Adrenal gland (tissue), 12 donors: ENCODE data around the gene IL6. TPM values are rescaled to one million over a fixed set of nuclear protein-coding genes. Genes with fewer than 3 reads are reported as not detected.

Experiments
- DNase-seq, 7 donors: peaks; one replicate each; pipeline ENCODE4 v3.0.0-alpha.2; 2019 to 2020
- H3K27ac ChIP-seq, 5 donors: fragments of 200-600 bp; sonication (generic) in 4 of 5; 1 replicate in 3 of 5; 2 replicates in 2 of 5; pipeline versions ENCODE4 v1.5.1 to v1.8.0; 2016 to 2020; ENCODE audit warnings: mild to moderate bottlenecking in 1 of 5
- H3K27me3 ChIP-seq: fragments of 200-600 bp; 2 replicates; pipeline ENCODE4 v1.8.0; 2021
- H3K36me3 ChIP-seq, 2 donors: fragments of 200-600 bp; replicated peaks in 1 of 2; 1 replicate in 1 of 2; 2 replicates in 1 of 2; pipeline versions ENCODE4 v1.5.1 to v1.8.0; 2018 to 2022
- H3K4me1 ChIP-seq, 2 donors: fragments of 200-600 bp; replicated peaks in 1 of 2; 1 replicate in 1 of 2; 2 replicates in 1 of 2; pipeline versions ENCODE4 v1.5.1 to v1.8.0; 2018 to 2021
- H3K4me3 ChIP-seq, 4 donors: fragments of 200-600 bp; sonication (generic) in 3 of 4; one replicate each; pipeline ENCODE4 v1.5.1; 2016 to 2018
- H3K9me3 ChIP-seq, 3 donors: fragments of 200-600 bp; sonication (generic) in 1 of 3; replicated peaks in 1 of 3; 1 replicate in 2 of 3; 2 replicates in 1 of 3; pipeline versions ENCODE4 v1.5.1 to v1.8.0; 2016 to 2021
- CTCF ChIP-seq, 6 experiments: fragments of 450-650 bp in 4 of 6; fragments of 200-600 bp in 2 of 6; sonication (generic) in 1 of 6; IDR thresholded peaks; 1 replicate in 5 of 6; 2 replicates in 1 of 6; pipeline versions ENCODE4 v1.5.1 to v1.8.0; 2016 to 2021; ENCODE audit warnings: antibody characterized with exemption in 6 of 6, mild to moderate bottlenecking in 2 of 6, moderate library complexity in 1 of 6
- POLR2A ChIP-seq, 2 donors: fragments of 450-650 bp; IDR thresholded peaks; one replicate each; pipeline ENCODE4 v1.6.1; 2017; ENCODE audit warnings: antibody characterized with exemption in 2 of 2, mild to moderate bottlenecking in 2 of 2, moderate library complexity in 1 of 2
- WGBS, 4 donors: extraction: QIAGEN DNeasy Blood & Tissue Kit in 2 of 4; methylation state at CpG; one replicate each; pipeline versions ENCODE4 v1.1.5 to v1.1.7; 2013 to 2017; 5-methylcytosine and 5-hydroxymethylcytosine counted together
- intact Hi-C, 2 donors: fragments of 100-400 bp; cut with DNase I; formaldehyde crosslinking; loops; one replicate each; pipeline versions ENCODE4 v1.14.1 to v1.15.0; 2022 to 2023
- polyA plus RNA-seq, 3 donors: library from polyadenylated mRNA; stranded (reverse); fragments of 200-250 nt in 2 of 3; fragments of 350-450 nt in 1 of 3; fragmentation: Illumina TruSeq in 1 of 3; extraction: RNeasy Lipid Tissue Mini Kit (QIAGEN cat#74804) in 1 of 3; gene quantifications; one replicate each; pipeline ENCODE4 v1.2.3, GENCODE V29; 2013 to 2014
- total RNA-seq, 9 donors: library from RNA; depleted of rRNA in 4 of 9; stranded (reverse); fragments of >200 nt in 4 of 9; fragments of 120-200 nt in 1 of 9; fragmentation: NEBNext Ultra II Directional in 1 of 9; extraction: Animal tissue kit (Norgen Biotek cat#: 25700) in 1 of 9; gene quantifications; one replicate each; pipeline versions ENCODE4 v1.1.0 to v1.2.4, GENCODE V29; 2013 to 2023
- donor health status: healthy with polysubstance abuse.
- donor health status: Bipolar disorder and iron deficiency.
- donor health status: DM: yes; HTN: yes; CAD: no.
- donor health status: DM: no; HTN: no; CAD: no.
- donor health status: DM: no; HTN: no; CAD: no.
- donor health status: DM: yes; HTN: yes; CAD: no.

IL6 gene
- total and polyA plus RNA-seq, 12 donors, result 0.42 to 15.7 (median 1.0) TPM; not detected in 3

GRCh38 chr7:22732556-22733126, 5.6 kb downstream of the IL6 start:
- H3K36me3 ChIP-seq, result no peaks in the 10 kb centered on the region
- H3K4me3 ChIP-seq, result no peak overlapping the region
- H3K27me3 ChIP-seq, result no peaks in the 10 kb centered on the region
- no peaks in the 10 kb centered on the region for H3K9me3 ChIP-seq
- WGBS, 4 donors, result 64 to 87% (median 81%) methylated on average over 4 of the region's 4 CpGs
- TF ChIP-seq POLR2A (IDR thresholded peaks at IDR 0.05) (no peak), CTCF (IDR thresholded peaks at IDR 0.05) (no peak)
- DNase-seq, result no peak
- H3K27ac ChIP-seq, result no peak overlapping the region
- intact Hi-C loops, result no loop called here
- no peaks in the 10 kb centered on the region for H3K4me1 ChIP-seq

GRCh38 chr7:22733761-22734160, 6.8 kb downstream of the IL6 start:
- WGBS, 4 donors, result 81 to 85% (median 82%) methylated on average over 6 of the region's 6 CpGs

GRCh38 chr7:22743014-22743413, 16.0 kb downstream of the IL6 start:
- Histone ChIP-seq H3K4me3 (no peak overlapping the region), H3K36me3 (no peaks in the 10 kb centered on the region), H3K9me3 (no peaks in the 10 kb centered on the region), H3K4me1 (no peaks in the 10 kb centered on the region), H3K27me3 (no peaks in the 10 kb centered on the region), H3K27ac (no peak overlapping the region)
- no peak for DNase-seq
- intact Hi-C loops, result no loop called here
- WGBS, 4 donors, result 74 to 85% (median 80%) methylated on average over 4 of the region's 4 CpGs
- TF ChIP-seq CTCF (IDR thresholded peaks at IDR 0.05) (no peak), POLR2A (IDR thresholded peaks at IDR 0.05) (no peak)

More at GRCh38 chr7:22733761-22734160, 6.8 kb downstream of the IL6 start:
- Histone ChIP-seq H3K36me3 (no peaks in the 10 kb centered on the region), H3K4me3 (no peak overlapping the region), H3K4me1 (no peaks in the 10 kb centered on the region), H3K9me3 (no peaks in the 10 kb centered on the region), H3K27me3 (no peaks in the 10 kb centered on the region), H3K27ac (no peak overlapping the region)
- intact Hi-C loops, result no loop called here
- no peak for DNase-seq
- TF ChIP-seq CTCF (IDR thresholded peaks at IDR 0.05), result no peak
- TF ChIP-seq POLR2A (IDR thresholded peaks at IDR 0.05), result no peak

GRCh38 chr7:22751341-22751740, 24.3 kb downstream of the IL6 start:
- TF ChIP-seq POLR2A (IDR thresholded peaks at IDR 0.05) (no peak), CTCF (IDR thresholded peaks at IDR 0.05) (no peak)
- 0 to 81% (median 49%) methylated on average over 1 of the region's 1 CpG for WGBS, 4 donors
- H3K9me3 ChIP-seq, result no peaks in the 10 kb centered on the region
- no peak for DNase-seq
- H3K4me3 ChIP-seq, result no peak overlapping the region
- H3K4me1 ChIP-seq, result no peaks in the 10 kb centered on the region
- H3K27ac ChIP-seq, result no peak overlapping the region
- no peaks in the 10 kb centered on the region for H3K36me3 ChIP-seq
- intact Hi-C loops, result no loop called here
- no peaks in the 10 kb centered on the region for H3K27me3 ChIP-seq
